Measurements from ENCODE around the gene TBXA2R.
"Not testable (repeated sequence)": the region's sequence is repeated elsewhere in the genome, so short reads cannot be mapped to it uniquely, and the experiment has no call there.

TBXA2R gene

DNA sequence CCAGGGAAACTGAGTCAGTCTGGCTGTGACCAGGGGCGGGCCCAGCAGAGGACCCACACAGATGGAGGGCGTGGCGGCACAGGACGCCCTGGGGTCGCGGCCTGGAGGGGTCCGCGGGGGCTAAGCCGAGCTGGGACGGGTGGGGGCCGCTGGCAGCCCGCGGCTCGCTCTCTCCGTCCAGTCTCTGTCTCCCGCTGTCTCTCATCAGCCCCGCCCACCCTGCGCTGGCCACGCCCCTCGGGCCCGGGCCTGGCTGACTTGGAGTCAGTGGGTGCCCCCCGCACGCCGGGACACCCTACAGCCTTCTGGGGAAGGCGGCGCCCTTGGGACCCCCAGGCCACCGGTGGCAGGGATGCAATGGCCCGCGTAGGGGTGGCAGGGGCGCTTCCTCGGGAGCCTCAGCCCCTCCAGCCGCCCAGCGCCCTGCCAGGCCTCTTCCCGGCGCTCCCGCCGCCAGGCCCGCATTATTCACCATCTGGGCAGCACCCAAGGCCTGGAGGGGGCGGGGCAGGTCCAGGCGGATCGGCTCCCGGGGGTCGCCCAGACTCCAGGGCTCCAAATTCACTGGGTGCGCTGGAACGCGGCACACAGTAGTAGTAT is at the start of gene TBXA2R:
Gene TBXA2R, minus strand, starts transcription at position 186 of the 600 bp plus-strand sequence. CDS start 6,241 bp downstream, outside the sequence.
- DNase-seq, result peak; percentile 44 to 51

DNA sequence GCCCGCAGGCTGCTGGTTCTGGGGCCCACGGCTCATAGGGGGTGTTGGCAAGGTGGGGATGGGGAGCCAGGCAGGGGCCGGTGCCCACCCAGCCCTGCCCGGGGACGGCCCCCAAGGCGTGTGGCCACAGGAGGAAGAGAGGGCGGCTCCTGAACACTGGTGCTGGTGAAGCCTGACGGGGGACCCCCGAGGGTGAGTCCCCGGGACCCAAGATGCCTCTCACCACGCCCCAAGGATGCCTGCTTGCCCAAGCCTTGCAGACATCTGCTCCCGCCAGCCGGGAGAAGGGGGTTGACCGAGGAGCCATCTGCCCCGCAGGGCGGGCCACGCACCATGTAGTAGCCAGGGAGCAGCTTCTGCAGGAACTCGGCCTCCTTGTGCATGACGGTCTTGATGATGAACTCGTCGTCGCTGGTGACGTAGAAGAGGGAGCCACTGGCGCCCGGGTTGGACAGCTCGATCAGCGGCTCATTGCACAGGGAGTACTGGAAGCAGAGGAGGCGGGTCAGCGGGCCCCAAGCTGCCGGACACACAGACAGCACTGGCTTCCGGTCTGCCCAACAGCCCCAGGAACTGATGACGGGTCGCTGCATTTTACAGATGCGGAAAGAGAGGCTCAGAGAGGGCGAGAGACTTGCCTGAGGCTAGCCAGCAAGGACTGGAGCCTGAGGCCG is 49.5 kb upstream of the TBXA2R start:
- DNase-seq, result no peak

GRCh38 chr19:3655402-3656072 is 48.9 kb upstream of the TBXA2R start:
- DNase-seq, result no peak

DNA sequence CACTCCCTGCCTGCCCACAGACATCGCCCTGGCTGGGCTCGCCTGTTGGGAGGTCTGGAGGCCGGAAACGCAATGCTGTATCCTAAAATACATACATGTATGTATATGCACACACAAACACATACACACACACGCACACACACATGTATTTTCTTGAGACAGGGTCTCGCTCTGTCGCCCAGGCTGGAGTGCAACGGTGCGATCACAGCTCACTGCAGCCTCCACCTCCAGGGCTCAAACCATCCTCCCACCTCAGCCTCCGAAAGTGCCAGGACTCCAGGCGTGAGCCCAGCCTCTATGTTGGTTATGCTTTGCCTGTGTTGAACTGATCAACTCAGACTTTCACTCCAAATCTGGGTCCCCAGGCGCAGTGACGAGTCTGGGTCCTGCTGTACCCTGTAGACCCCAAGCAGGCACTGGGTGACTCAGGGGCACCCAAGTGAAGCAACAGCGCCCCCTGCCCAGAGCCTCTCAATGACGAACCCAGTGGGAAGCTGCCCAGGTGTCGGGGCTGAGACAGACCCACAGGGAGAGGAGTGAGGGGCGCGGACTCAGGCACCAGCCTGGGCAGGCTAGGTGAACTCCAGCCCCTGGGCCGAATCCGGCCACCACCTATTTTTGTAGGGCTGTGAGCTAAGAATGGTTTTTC is 47.3 kb upstream of the TBXA2R start:
- no peak for DNase-seq

DNA sequence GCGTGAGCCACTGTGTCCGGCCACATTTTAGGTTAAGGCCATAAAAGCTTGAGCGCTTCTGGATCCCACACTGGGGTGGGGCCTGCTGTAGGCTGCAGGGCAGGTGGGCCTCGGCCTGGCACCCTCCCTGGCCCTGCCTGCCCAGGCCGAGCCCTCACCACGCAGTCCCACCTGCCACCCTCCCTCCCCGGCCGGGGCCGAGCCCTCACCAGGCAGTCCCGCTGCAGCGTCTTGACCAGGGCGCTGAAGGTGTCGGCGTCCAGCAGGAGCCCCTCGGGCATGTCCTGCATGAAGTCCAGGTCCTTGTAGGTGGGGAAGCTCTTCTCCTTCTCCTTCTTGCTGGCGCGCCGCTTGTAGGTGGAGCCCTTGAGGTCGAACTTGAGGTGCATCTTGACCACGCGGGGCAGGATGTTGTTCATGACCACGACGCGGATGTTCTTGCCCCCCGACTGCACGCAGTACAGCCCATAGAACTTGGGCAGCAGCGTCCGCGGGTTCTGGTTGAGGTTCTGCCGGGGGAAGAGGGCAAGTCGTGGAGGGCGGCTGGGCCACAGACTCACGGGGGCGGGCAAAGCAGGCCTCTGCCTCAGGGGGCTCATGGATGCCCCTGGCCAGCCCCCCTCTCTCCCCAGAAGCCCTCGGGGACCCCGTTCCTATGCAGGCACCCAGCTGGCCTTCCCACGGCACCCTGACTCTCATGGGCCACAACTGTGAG is 46.6 kb upstream of the TBXA2R start:
- no peak for DNase-seq

DNA sequence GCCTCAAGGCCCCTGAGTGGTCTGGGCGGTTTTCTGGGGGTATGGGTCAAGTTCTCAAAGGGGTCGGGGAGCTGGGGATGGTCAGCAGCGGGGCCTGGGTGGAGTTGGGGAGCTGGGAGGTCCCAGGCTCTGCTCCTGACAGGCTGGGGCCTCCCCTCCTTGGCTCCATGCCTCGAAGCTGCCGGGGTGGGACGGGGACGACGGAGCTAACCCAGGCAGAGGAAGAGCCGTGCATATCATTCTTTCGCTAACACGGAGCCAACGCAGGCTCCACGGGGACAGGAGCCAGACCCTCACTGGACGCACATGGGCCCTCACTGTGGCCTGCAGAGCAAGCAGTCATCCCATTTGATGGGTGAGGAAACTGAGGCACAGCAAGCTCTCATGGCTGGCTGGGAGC is 45.7 kb upstream of the TBXA2R start:
- no peak for DNase-seq

- DNase-seq, result no peak
These were observed 45.0 kb upstream of the TBXA2R start for GRCh38 chr19:3651684-3652083.

GRCh38 chr19:3649888-3650287 is 43.2 kb upstream of the TBXA2R start:
- DNase-seq, result no peak

DNA sequence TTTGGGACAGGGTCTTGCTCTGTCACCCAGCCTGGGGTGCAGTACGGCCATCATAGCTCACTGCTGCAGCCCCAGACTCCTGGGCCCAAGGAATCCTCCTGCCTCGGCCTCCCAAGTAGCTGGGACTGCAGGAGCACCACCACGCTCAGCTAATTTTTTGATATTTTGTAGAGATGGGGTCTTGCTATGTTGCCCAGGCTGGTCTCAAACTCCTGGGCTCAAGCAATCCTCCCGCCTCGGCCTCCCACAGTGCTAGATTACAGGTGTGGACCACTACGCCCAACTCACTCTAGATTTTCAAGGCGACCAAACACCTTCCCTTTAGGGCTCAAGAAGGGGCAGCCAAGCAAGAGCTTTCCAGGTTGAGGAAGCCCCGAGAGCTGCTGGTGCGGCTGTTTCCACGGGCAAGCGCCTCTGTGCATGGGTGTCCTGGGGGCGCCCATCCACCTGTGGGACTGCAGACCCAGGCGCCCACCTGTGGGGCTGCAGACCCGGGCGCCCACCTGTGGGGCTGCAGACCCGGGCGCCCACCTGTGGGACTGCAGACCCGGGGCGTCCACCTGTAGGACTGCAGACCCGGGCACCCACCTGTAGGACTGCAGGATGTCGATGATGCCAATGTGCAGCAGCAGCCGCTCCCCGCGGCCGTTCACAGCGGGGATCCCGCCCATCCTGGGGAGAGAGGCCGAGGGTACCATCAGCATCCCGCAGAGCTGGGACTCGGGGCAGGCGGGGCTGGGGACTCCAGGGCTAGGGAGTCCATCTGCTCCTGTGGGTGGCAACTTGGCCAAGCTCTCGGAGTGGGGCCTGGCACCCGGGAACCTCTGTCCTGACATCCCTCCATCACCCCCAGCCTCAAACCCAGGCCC is 41.6 kb upstream of the TBXA2R start:
- no peak for DNase-seq

DNA sequence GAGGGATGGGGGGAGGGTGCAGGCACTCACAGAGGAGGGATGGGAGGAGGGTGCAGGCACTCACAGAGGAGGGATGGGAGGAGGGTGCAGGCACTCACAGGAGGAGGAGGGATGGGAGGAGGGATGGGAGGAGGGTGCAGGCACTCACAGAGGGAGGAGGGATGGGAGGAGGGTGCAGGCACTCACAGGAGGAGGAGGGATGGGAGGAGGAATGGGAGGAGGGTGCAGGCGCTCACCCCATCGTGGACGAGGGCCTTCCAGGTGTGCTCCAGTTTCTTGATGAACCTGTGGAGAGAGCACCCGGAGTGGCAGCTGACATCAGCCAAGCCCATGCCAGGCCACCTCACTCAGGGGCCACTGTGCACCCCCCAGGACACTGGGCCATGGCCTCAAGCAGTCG is 40.4 kb upstream of the TBXA2R start:
- not testable (repeated sequence) for DNase-seq

- no peak for DNase-seq
These were observed 39.8 kb upstream of the TBXA2R start for GRCh38 chr19:3646336-3647092.

DNA sequence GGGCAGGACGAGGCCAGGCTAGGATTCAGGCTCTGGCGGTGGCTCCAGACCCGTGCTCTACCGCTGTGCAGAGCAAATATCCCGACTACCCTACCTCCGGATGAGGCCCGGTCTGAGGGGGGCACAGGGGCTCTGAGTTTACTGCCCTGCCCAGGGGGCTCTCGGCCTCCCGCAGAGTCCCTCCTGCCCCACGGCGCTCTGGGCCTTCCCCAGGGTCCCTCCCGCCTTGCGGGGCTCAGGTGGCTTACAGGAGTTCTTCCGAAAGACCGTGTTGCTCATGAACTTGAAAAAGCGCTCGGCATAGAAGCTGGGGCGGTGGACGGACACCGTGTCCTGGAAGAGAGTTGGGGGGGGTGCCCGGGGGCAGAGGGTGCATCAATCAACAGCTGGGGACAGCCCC is 39.1 kb upstream of the TBXA2R start:
- no peak for DNase-seq

DNA sequence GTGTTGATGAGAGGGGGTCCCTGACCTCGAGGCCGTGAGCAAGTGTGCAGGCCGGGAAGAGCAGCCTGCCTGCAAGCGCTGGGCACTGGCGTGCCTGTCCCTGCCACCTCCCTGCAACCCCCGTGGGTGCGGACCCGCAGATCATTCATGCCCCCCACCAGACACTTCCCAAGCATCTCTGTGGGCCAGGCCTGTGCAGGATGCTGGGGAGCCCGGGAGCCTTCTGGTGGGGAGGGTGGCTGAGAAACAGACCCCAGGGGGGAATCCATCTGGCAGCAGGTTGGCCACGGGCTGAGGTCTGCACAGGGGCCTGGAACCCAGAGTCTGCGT is 38.4 kb upstream of the TBXA2R start:
- no peak for DNase-seq

DNA sequence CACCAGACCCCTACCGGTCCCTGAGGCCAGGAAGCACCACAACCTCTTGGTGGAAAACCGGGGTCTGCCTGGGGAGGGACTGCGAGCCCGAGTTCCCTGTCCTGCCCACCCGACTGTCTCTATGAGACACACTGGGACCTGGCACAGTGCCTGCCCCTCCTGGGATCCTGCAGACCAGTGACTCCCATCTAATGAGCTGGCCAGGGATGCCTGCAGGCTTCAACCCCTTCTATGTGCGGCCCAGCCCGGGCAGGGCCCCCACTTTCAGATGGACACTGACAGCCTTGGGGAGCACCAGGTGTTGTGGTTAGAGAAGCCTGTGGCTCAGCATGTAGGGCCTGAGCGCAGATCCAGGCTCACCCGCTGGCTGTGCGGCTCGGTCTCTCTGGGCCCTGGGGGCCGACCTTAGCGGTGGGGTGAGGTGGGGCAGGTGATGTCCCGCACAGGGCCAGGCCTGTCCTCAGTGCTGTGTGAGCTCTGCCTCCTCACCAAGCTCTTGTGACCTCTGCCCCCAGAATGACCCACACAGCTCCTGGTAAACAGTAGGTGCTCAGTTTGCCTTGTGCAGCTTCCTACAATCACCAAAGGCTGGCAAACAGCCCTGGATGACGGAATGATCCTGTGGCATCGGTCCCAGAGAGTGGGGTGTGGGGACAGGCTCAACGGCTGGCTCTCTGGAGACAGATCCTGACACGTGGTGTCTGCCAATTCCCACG is 37.8 kb upstream of the TBXA2R start:
- no peak for DNase-seq

- no peak for DNase-seq
These were observed 37.1 kb upstream of the TBXA2R start for GRCh38 chr19:3643674-3644313.

DNA sequence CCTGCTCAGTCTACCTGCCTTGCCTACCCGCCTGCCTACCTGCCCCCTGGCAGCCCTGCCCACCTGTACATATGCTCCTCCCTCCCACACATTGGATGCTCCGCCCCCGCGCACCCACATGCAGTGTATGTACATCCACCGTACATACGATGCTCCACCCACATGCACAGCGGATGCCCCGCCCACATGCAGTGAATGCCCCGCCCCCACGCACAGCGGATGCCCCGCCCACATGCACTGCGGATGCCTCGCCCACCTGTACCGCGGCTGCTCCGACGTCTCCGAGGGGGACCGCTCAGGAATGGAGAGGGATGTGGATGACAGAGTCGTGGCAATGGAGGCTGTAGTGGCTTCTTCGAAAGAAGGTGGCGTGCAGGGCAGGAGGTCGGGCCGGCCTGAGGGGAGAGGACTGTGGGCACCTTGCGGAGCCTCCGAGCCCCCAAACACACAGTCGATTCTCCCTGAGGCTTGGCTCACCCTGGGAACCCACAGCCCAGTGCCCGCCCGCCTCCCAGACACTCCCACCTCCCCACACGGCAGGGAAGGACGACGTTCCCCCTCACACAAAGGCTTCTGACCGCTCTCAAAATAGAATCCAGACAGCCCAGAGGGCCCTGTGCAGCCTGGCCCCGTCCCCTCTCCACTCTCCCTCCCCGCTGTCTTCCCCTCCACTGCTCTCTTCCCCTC is 36.5 kb upstream of the TBXA2R start:
- peak in 1 of 2 donors; percentile 35 for DNase-seq

- DNase-seq, result no peak
These were observed 35.6 kb upstream of the TBXA2R start for GRCh38 chr19:3642296-3642695.

DNA sequence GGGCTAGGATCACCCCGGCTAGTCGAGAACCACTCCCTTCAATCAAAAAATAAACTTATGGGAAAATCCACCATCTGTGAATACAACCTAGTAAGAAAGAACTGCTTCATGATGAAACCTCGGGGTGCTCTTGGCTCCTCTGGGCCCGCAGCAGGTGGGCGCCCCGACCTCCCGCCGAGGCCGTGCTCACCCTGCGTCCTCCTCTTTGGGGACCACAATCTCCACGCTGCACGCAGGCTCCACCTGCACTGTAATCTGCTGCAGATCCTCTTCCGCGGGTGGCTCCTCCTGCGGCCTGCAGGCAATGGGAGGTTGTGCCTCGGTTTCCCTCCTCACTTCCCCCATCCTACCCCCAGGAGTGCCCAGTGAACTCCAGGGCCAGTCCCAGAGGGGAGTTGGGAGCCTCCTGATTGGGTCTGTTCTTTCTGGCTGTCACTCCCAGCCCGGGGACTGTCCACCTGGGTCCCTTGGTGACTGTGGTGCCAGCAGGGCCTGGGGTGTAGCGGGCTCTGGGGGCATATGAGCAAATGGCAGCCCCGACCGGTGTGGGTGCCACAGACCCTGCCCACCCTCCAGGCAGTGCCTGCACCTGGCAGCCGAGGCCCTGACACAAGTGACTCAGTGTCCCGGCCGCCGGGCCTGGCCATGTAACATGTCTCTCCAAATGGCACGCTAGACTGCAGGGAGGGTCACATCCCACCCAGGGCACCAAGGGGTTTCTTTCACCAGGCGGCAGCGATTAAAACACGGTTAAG is 35.0 kb upstream of the TBXA2R start:
- no peak for DNase-seq

DNA sequence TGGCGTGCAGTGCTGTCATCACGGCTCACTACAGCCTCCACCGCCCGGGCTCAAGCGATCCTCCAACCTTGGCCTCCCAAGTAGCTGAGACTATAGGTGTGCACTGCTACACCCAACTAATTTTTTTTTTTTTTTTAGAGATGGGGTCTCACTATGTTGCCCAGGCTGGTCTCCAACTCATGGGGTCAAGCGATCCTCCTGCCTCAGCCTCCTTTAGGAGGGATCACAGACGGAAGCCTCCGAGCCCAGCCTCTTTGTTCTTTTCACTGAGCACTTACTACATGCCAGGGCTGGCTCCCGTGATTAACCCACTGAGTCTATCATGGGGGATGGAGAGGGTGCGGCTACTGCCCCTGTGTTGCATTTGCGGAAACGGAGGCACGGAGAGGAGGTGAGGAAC is 32.8 kb upstream of the TBXA2R start:
- DNase-seq, result no peak

Measured in activated CD4-positive, alpha-beta T cell treated with anti-CD3 and anti-CD28 coated beads for 4 hours (primary cell).